SK-N-SH (cell line): ENCODE data around the gene TLNRD1. TPM values are rescaled to one million over a fixed set of nuclear protein-coding genes. Genes with fewer than 3 reads are reported as not detected.

Source experiments
- CTCF ChIA-PET: fragments of 300-600, 350-600 bp; formaldehyde crosslinking; extraction: SDS; loops from one replicate; lab custom pipeline; 2021; lab: Yijun Ruan, JAX
- POLR2A ChIA-PET: fragments of 350-600 bp; sonication (Branson Sonifier 250); formaldehyde crosslinking; extraction: SDS; loops from one replicate; lab custom pipeline; 2020; ENCODE audit warnings: antibody characterized with exemption, inconsistent platforms; lab: Yijun Ruan, JAX
- DNase-seq: peaks from one replicate; pipeline ENCODE4 v3.0.0; 2012
- H2AFZ ChIP-seq: fragments of 200-600 bp; sonication (generic); 2 replicates; pipeline ENCODE4 v1.8.1; 2016; ENCODE audit warnings: antibody characterized with exemption, mild to moderate bottlenecking, low read depth
- H3F3A ChIP-seq: fragments of 200-600 bp; sonication (generic); replicated peaks from 2 replicates; pipeline ENCODE3; 2016; ENCODE audit warnings: antibody characterized with exemption, mild to moderate bottlenecking; ENCODE audit not compliant: insufficient read depth
- H3K27ac ChIP-seq, 2 experiments: fragments of 200-500 bp in 1 of 2; fragments of 200-600 bp in 1 of 2; sonication (Bioruptor generic) in 1 of 2; sonication (generic), shearing (Covaris generic) in 1 of 2; 2 replicates each; pipeline versions ENCODE4 v1.5.1 to v1.6.1; 2014 to 2016; ENCODE audit warnings: low read depth in 2 of 2, inconsistent platforms in 1 of 2, low read length in 1 of 2, mild to moderate bottlenecking in 1 of 2, mixed read lengths in 1 of 2
- H3K27me3 ChIP-seq: fragments of 200-600 bp; sonication (generic), shearing (Covaris generic); 2 replicates; pipeline ENCODE4 v1.6.1; 2016; ENCODE audit warnings: mixed run types; ENCODE audit not compliant: insufficient read depth
- H3K36me3 ChIP-seq, 2 experiments: fragments of 200-500 bp in 1 of 2; fragments of 200-600 bp in 1 of 2; sonication (Bioruptor generic) in 1 of 2; sonication (generic) in 1 of 2; replicated peaks in 1 of 2; 2 replicates each; pipeline versions ENCODE3 to v1.5.1; 2014 to 2016; ENCODE audit warnings: low read length in 1 of 2, mild to moderate bottlenecking in 1 of 2; ENCODE audit not compliant: insufficient read depth in 2 of 2, control insufficient read depth in 1 of 2
- H3K4me1 ChIP-seq, 2 experiments: fragments of 200-500 bp in 1 of 2; fragments of 200-600 bp in 1 of 2; sonication (Bioruptor generic) in 1 of 2; sonication (generic), shearing (Covaris generic) in 1 of 2; 2 replicates each; pipeline versions ENCODE4 v1.5.1 to v1.6.1; 2014 to 2016; ENCODE audit warnings: low read depth in 1 of 2, low read length in 1 of 2, mixed run types in 1 of 2; ENCODE audit not compliant: insufficient read depth in 2 of 2, control insufficient read depth in 1 of 2
- H3K4me2 ChIP-seq: fragments of 200-600 bp; sonication (generic), shearing (Covaris generic); 2 replicates; pipeline ENCODE4 v1.6.1; 2017; ENCODE audit warnings: mixed run types
- H3K4me3 ChIP-seq, 2 experiments: fragments of 200-500 bp in 1 of 2; fragments of 200-600 bp in 1 of 2; sonication (Bioruptor generic) in 1 of 2; sonication (generic), shearing (Covaris generic) in 1 of 2; 2 replicates each; pipeline versions ENCODE4 v1.5.1 to v1.8.1; 2014 to 2016; ENCODE audit warnings: low read depth in 2 of 2, inconsistent platforms in 1 of 2, low read length in 1 of 2, mild to moderate bottlenecking in 1 of 2, mixed read lengths in 1 of 2, moderate library complexity in 1 of 2
- H3K79me2 ChIP-seq: fragments of 200-600 bp; sonication (generic); 2 replicates; pipeline ENCODE4 v1.8.1; 2017; ENCODE audit warnings: mild to moderate bottlenecking; ENCODE audit not compliant: insufficient read depth
- H3K9ac ChIP-seq: fragments of 200-600 bp; sonication (generic); 2 replicates; pipeline ENCODE4 v1.6.1; 2017; ENCODE audit warnings: mixed run types
- H3K9me2 ChIP-seq: fragments of 200-600 bp; sonication (generic); 2 replicates; pipeline ENCODE4 v1.6.1; 2017; ENCODE audit warnings: mixed run types
- H3K9me3 ChIP-seq: fragments of 200-600 bp; sonication (generic); 2 replicates; pipeline ENCODE4 v1.6.1; 2017; ENCODE audit warnings: mixed run types, mild to moderate bottlenecking, moderate library complexity
- H4K20me1 ChIP-seq: fragments of 200-600 bp; sonication (generic); 2 replicates; pipeline ENCODE4 v1.6.1; 2017; ENCODE audit warnings: mild to moderate bottlenecking, mixed run types; ENCODE audit not compliant: insufficient read depth
- EP300 ChIP-seq, 2 experiments: IDR thresholded peaks; 2 replicates each; pipeline versions ENCODE4 v1.4.0 to v1.6.1; 2012; ENCODE audit warnings: borderline replicate concordance in 1 of 2, low read depth in 1 of 2, low read length in 1 of 2
- FOSL2 ChIP-seq: IDR thresholded peaks from 2 replicates; pipeline ENCODE4 v1.4.0; 2012; ENCODE audit warnings: low read depth, mild to moderate bottlenecking, moderate library complexity, borderline replicate concordance
- FOXJ3 ChIP-seq: sonication (generic); formaldehyde crosslinking; IDR thresholded peaks from 2 replicates; pipeline ENCODE4 v1.5.1; 2020; ENCODE audit warnings: mild to moderate bottlenecking, missing genetic modification reagents
- FOXM1 ChIP-seq: IDR thresholded peaks from 2 replicates; pipeline ENCODE4 v1.4.0; 2012; ENCODE audit warnings: low read depth, mild to moderate bottlenecking
- GABPA ChIP-seq: IDR thresholded peaks from 2 replicates; pipeline ENCODE4 v1.4.0; 2012; ENCODE audit warnings: low read depth, mild to moderate bottlenecking
- MAX ChIP-seq: IDR thresholded peaks from 2 replicates; pipeline ENCODE4 v1.4.0; 2012; ENCODE audit warnings: low read depth
- MEF2A ChIP-seq: IDR thresholded peaks from 2 replicates; pipeline ENCODE4 v1.4.0; 2012; ENCODE audit warnings: low read depth, borderline replicate concordance
- NFIC ChIP-seq: IDR thresholded peaks from 2 replicates; pipeline ENCODE4 v1.4.0; 2012; ENCODE audit warnings: borderline replicate concordance
- RAD21 ChIP-seq: IDR thresholded peaks from 2 replicates; pipeline ENCODE4 v1.6.1; 2012; ENCODE audit warnings: mild to moderate bottlenecking, low read length
- REST ChIP-seq: IDR thresholded peaks from 2 replicates; pipeline ENCODE4 v1.6.1; 2012; ENCODE audit warnings: mild to moderate bottlenecking, low read depth, low read length, moderate library complexity
- RFX5 ChIP-seq: IDR thresholded peaks from 2 replicates; pipeline ENCODE4 v1.6.1; 2012; ENCODE audit warnings: mild to moderate bottlenecking, improper control_type of control experiment, low read length
- RXRA ChIP-seq: IDR thresholded peaks from 2 replicates; pipeline ENCODE4 v1.4.0; 2012; ENCODE audit warnings: low read depth, mild to moderate bottlenecking, borderline replicate concordance
- SMC3 ChIP-seq: IDR thresholded peaks from 2 replicates; pipeline ENCODE4 v1.6.1; 2012; ENCODE audit warnings: low read depth, low read length, improper control_type of control experiment
- TAF1 ChIP-seq: IDR thresholded peaks from 2 replicates; pipeline ENCODE4 v1.6.1; 2012; ENCODE audit warnings: low read depth, mild to moderate bottlenecking, low read length, moderate library complexity, borderline replicate concordance
- TEAD4 ChIP-seq: IDR thresholded peaks from 2 replicates; pipeline ENCODE4 v1.4.0; 2012; ENCODE audit warnings: mild to moderate bottlenecking, borderline replicate concordance; ENCODE audit not compliant: insufficient read depth
- YY1 ChIP-seq: IDR thresholded peaks from 2 replicates; pipeline ENCODE4 v1.4.0; 2012; ENCODE audit warnings: low read depth, mild to moderate bottlenecking
- WGBS: methylation state at CpG from one replicate; pipeline ENCODE4 v1.1.6; 2017; ENCODE audit warnings: low lambda C conversion rate; 5-methylcytosine and 5-hydroxymethylcytosine counted together
- polyA plus RNA-seq, 3 experiments: library from polyadenylated mRNA; depleted of rRNA; stranded (reverse); fragments of >200 nt; gene quantifications; 2 replicates each; pipeline ENCODE4 v1.2.3, GENCODE V29; 2012
- TF ChIP-seq, protein P1 (sequence below): IDR thresholded peaks from 2 replicates; pipeline ENCODE4 v1.4.0; 2012; ENCODE audit warnings: low read depth, borderline replicate concordance

The TLNRD1 gene
- polyA plus RNA-seq, 1 of the 3 experiments (the other 2 are of a cell fraction), result 5.0 TPM

DNA sequence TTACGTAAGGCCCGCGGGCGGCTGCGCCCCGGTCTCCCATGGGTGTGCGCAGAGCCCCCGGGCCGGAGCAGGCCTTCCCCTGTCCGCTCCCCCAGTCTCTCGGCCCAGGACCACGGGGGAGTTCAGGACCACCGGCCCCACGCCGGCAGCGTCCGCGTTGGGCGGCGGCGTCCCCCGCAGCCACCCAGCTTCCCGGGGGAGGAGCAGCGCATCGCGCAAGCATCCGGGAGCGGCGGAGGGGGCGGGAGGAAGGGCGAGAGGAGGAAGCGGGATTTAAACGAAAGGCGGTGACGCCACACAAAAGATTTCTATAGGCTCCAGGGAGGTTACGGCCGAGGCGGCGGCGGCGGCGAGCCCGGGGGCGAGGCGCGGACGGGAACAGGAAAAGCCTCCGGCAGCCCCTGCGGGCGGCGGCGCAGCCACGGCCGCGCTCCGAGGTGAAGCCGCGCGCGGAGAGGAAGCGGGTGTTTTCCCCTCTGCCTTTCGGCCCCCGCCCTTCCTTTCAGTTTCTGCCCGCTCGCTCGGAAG, at the start of gene TLNRD1 (continued):
- TF ChIP-seq RAD21, result no peak
- TF ChIP-seq SMC3, result no peak
- no peak for TF ChIP-seq NFIC
- no peak for TF ChIP-seq REST
- TF ChIP-seq RFX5, result no peak
- TF ChIP-seq FOSL2, result no peak
- TF ChIP-seq EP300 (IDR thresholded peaks at IDR 0.05; ENCODE audit: borderline replicate concordance in 1 of 2, low read depth in 1 of 2, low read length in 1 of 2), result no peak

GRCh38 chr15:80951941-80952340, 48.8 kb upstream of the TLNRD1 start:
- Histone ChIP-seq H3K4me2 (no peak overlapping the region), H3K9me3 (no peaks in the 10 kb centered on the region), H3F3A (no peaks in the 10 kb centered on the region), H3K9ac (no peak overlapping the region), H4K20me1 (0 out of 2 replicates have a peak, but pooled peaks cover 3% of the 10 kb centered on the region), H3K27ac (no peak overlapping the region), H3K4me1 (peaks cover 0 to 6% of the 10 kb centered on the region in 2 experiments; a peak in 2 of 4 replicates), H2AFZ (no peak overlapping the region), H3K4me3 (no peak overlapping the region), H3K9me2 (no peaks in the 10 kb centered on the region), H3K36me3 (peaks cover 11 to 42% of the 10 kb centered on the region in 2 experiments), H3K79me2 (no peaks in the 10 kb centered on the region), H3K27me3 (no peaks in the 10 kb centered on the region)
- WGBS, result 75% methylated on average over 5 of the region's 5 CpGs
- TF ChIP-seq MEF2A (no peak), MAX (no peak), FOSL2 (no peak), RFX5 (no peak), FOXM1 (no peak), GABPA (no peak), RXRA (no peak), FOXJ3 (CRISPR knock-in tag) (no peak), TAF1 (no peak), TEAD4 (no peak), SMC3 (no peak), EP300 (IDR thresholded peaks at IDR 0.05; ENCODE audit: borderline replicate concordance in 1 of 2, low read depth in 1 of 2, low read length in 1 of 2) (no peak), YY1 (no peak)
- TF ChIP-seq, protein P1, sequence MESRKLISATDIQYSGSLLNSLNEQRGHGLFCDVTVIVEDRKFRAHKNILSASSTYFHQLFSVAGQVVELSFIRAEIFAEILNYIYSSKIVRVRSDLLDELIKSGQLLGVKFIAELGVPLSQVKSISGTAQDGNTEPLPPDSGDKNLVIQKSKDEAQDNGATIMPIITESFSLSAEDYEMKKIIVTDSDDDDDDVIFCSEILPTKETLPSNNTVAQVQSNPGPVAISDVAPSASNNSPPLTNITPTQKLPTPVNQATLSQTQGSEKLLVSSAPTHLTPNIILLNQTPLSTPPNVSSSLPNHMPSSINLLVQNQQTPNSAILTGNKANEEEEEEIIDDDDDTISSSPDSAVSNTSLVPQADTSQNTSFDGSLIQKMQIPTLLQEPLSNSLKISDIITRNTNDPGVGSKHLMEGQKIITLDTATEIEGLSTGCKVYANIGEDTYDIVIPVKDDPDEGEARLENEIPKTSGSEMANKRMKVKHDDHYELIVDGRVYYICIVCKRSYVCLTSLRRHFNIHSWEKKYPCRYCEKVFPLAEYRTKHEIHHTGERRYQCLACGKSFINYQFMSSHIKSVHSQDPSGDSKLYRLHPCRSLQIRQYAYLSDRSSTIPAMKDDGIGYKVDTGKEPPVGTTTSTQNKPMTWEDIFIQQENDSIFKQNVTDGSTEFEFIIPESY, result no peak
- CTCF ChIA-PET, result interaction anchor here (1.4 to 3.1 kb wide), 2 partner anchors 16 to 18 kb away, joined by 3 to 12 read pairs; no protein-coding TSS in a partner anchor
- POLR2A ChIA-PET, result no interaction called here
- DNase-seq, result no peak
